WTC11 (cell line): Measurements from ENCODE around the gene NRN1. TPM values are rescaled to one million over a fixed set of nuclear protein-coding genes. Genes with fewer than 3 reads are reported as not detected.

ENCODE experiments used
- ATAC-seq: fragments of 200-7000 bp; cut with Tn5 transposase; 2 replicates; pipeline ENCODE4 v1.10.0; 2021; ENCODE audit warnings: mild to moderate bottlenecking, moderate library complexity
- CTCF ChIA-PET: fragments of 300-600 bp; sonication (Branson Sonifier 250); formaldehyde crosslinking; loops from one replicate; lab custom pipeline; 2021; ENCODE audit warnings: antibody characterized with exemption; lab: Charles Lee
- POLR2A ChIA-PET: fragments of 350-600 bp; sonication (Branson Sonifier 250); formaldehyde crosslinking; loops from one replicate; lab custom pipeline; 2021; ENCODE audit warnings: antibody characterized with exemption; lab: Charles Lee
- DNase-seq: peaks from one replicate; pipeline ENCODE4 v3.0.0; 2021; ENCODE audit warnings: low spot score
- H3K27ac Mint-ChIP-seq: 2 replicates; pipeline ENCODE4 v1.8.0; 2021; ENCODE audit warnings: mixed read lengths
- H3K27me3 Mint-ChIP-seq: 2 replicates; pipeline ENCODE4 v1.8.0; 2021; ENCODE audit warnings: low read depth, mild to moderate bottlenecking, moderate library complexity, mixed read lengths
- H3K36me3 Mint-ChIP-seq: 2 replicates; pipeline ENCODE4 v1.8.0; 2021; ENCODE audit warnings: mixed read lengths
- H3K4me1 Mint-ChIP-seq: 2 replicates; pipeline ENCODE4 v1.8.0; 2022; ENCODE audit warnings: mixed read lengths
- H3K4me3 Mint-ChIP-seq: 2 replicates; pipeline ENCODE4 v1.8.0; 2021; ENCODE audit warnings: mild to moderate bottlenecking, moderate library complexity, mixed read lengths
- H3K9me3 Mint-ChIP-seq: 2 replicates; pipeline ENCODE4 v1.8.0; 2021; ENCODE audit warnings: mixed read lengths
- ATF1 ChIP-seq: sonication (generic); formaldehyde crosslinking; IDR thresholded peaks from 2 replicates; pipeline ENCODE4 v1.8.1; 2023; ENCODE audit warnings: mild to moderate bottlenecking, moderate library complexity, missing genetic modification reagents
- CREM ChIP-seq: sonication (generic); formaldehyde crosslinking; IDR thresholded peaks from 2 replicates; pipeline ENCODE4 v1.8.1; 2022; ENCODE audit warnings: mild to moderate bottlenecking, missing genetic modification reagents, moderate library complexity
- EMX1 ChIP-seq: fragments of 250-450 bp; sonication (Bioruptor Pico); IDR thresholded peaks from 2 replicates; pipeline ENCODE4 v1.8.0; 2021; ENCODE audit warnings: mild to moderate bottlenecking
- ETV6 ChIP-seq: sonication (generic); formaldehyde crosslinking; IDR thresholded peaks from 2 replicates; pipeline ENCODE4 v1.8.1; 2022; ENCODE audit warnings: mild to moderate bottlenecking, missing genetic modification reagents
- GABPB1 ChIP-seq: sonication (generic); formaldehyde crosslinking; IDR thresholded peaks from 2 replicates; pipeline ENCODE4 v1.8.1; 2023; ENCODE audit warnings: mild to moderate bottlenecking, missing genetic modification reagents
- JAZF1 ChIP-seq: fragments of 250-450 bp; sonication (Bioruptor Pico); IDR thresholded peaks from 2 replicates; pipeline ENCODE4 v1.9.0; 2021; ENCODE audit warnings: moderate library complexity, mild to moderate bottlenecking, inconsistent platforms
- MXD4 ChIP-seq: fragments of 250-450 bp; sonication (Bioruptor Pico); IDR thresholded peaks from 2 replicates; pipeline ENCODE4 v1.8.0; 2021; ENCODE audit warnings: mild to moderate bottlenecking, moderate library complexity, borderline replicate concordance
- PRRX2 ChIP-seq: fragments of 250-450 bp; sonication (Bioruptor Pico); IDR thresholded peaks from 2 replicates; pipeline ENCODE4 v1.8.0; 2021; ENCODE audit warnings: mild to moderate bottlenecking
- TEAD4 ChIP-seq: sonication (generic); formaldehyde crosslinking; IDR thresholded peaks from 2 replicates; pipeline ENCODE4 v1.8.0; 2022; ENCODE audit warnings: mild to moderate bottlenecking, missing genetic modification reagents
- total RNA-seq: library from RNA; stranded (reverse); gene quantifications from 3 replicates; pipeline ENCODE4 v1.2.3, GENCODE V29; 2021
- TF ChIP-seq, protein P1 (sequence below): sonication (generic); formaldehyde crosslinking; IDR thresholded peaks from 2 replicates; pipeline ENCODE4 v1.8.0; 2023; ENCODE audit warnings: missing genetic modification reagents
- TF ChIP-seq, protein P2 (sequence below): sonication (generic); formaldehyde crosslinking; IDR thresholded peaks from 2 replicates; pipeline ENCODE4 v1.8.1; 2022; ENCODE audit warnings: low read depth, mild to moderate bottlenecking, moderate library complexity, missing genetic modification reagents, borderline replicate concordance
- TF ChIP-seq, protein P3 (sequence below): sonication (generic); formaldehyde crosslinking; IDR thresholded peaks from 2 replicates; pipeline ENCODE4 v1.8.1; 2023; ENCODE audit warnings: mild to moderate bottlenecking, missing genetic modification reagents, borderline replicate concordance
- TF ChIP-seq, protein P4 (sequence below): sonication (generic); formaldehyde crosslinking; IDR thresholded peaks from 2 replicates; pipeline ENCODE4 v1.8.0; 2022; ENCODE audit warnings: mild to moderate bottlenecking, missing genetic modification reagents
- TF ChIP-seq, protein P5 (sequence below): sonication (generic); formaldehyde crosslinking; IDR thresholded peaks from 2 replicates; pipeline ENCODE4 v1.8.0; 2023; ENCODE audit warnings: mild to moderate bottlenecking, missing genetic modification reagents
- TF ChIP-seq, protein P6 (sequence below): fragments of 250-450 bp; sonication (Bioruptor Pico); conservative IDR thresholded peaks from 2 replicates; pipeline ENCODE4 v1.9.0; 2021; ENCODE audit warnings: mild to moderate bottlenecking
- TF ChIP-seq, protein P7 (sequence below): fragments of 250-450 bp; sonication (Bioruptor Pico); IDR thresholded peaks from 2 replicates; pipeline ENCODE4 v1.9.0; 2021; ENCODE audit warnings: moderate library complexity, mild to moderate bottlenecking, inconsistent platforms, borderline replicate concordance

The NRN1 gene
- total RNA-seq, 1 experiment from 2014 or later: 0.66 TPM

DNA sequence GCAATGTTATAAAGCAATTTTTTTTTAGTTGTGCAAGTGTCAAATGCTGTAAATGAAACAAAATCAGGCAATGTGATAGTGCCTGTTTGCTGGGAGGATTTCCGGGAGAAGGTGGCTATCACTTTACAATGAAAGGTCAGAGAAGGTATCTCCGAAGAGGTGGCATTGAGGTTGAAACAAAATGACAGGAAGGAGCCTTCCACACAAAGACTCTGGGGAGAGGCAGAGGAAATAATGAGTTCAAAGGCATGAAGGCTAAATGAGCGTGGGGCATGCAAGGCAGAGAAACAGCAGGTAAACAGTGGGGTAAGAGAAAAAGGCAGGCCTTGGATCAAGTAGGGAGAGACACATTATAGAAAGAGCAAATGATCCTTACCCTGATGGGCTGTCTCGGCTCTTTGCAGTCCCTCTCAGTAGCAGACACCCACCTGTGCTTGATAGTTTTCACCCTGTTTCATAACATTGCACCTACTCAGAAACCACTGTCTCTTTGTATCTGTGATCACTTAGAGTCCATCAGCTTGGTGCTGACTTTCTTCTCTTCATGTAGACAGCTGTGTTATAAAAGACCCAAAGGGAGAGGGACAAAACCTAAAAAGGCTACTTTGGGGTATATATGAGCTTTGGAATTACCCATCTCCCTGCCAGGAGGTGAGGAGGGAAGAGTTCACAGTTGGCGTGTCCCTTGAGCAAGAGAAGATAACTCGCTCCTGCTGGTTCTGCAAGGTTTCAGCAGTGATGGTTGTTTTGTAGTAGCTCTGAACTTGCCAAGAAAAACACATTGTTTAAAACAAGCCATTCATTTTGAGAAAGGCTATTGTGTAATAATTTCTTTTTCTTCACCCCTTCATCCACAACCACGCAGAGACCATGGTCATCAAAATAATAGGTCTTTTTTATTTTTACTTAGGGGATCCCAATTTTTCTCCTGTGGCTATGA is 22.3 kb downstream of the NRN1 start:
- Mint-ChIP-seq H3K4me3 (no peak overlapping the region), H3K27me3 (peaks cover 28% of the 10 kb centered on the region), H3K9me3 (peaks cover 5% of the 10 kb centered on the region), H3K36me3 (no peaks in the 10 kb centered on the region), H3K27ac (no peak overlapping the region), H3K4me1 (peaks cover 4% of the 10 kb centered on the region)
- ChIA-PET POLR2A (no interaction called here), CTCF (interaction anchor here (0.5 to 1.4 kb wide), 2 partner anchors 25 to 27 kb away, joined by 3 to 4 read pairs; no protein-coding TSS in a partner anchor)
- ATAC-seq (no peak), DNase-seq (no peak)
- no peak for TF ChIP-seq CREM (CRISPR knock-in tag)
- TF ChIP-seq, protein P1, sequence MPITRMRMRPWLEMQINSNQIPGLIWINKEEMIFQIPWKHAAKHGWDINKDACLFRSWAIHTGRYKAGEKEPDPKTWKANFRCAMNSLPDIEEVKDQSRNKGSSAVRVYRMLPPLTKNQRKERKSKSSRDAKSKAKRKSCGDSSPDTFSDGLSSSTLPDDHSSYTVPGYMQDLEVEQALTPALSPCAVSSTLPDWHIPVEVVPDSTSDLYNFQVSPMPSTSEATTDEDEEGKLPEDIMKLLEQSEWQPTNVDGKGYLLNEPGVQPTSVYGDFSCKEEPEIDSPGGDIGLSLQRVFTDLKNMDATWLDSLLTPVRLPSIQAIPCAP (CRISPR knock-in tag): no peak
- no peak for TF ChIP-seq MXD4 (CRISPR knock-in tag)
- TF ChIP-seq ATF1 (CRISPR knock-in tag): no peak
- TF ChIP-seq TEAD4 (CRISPR knock-in tag): no peak
- TF ChIP-seq JAZF1 (CRISPR knock-in tag): no peak
- no peak for TF ChIP-seq ETV6
- TF ChIP-seq, protein P2, sequence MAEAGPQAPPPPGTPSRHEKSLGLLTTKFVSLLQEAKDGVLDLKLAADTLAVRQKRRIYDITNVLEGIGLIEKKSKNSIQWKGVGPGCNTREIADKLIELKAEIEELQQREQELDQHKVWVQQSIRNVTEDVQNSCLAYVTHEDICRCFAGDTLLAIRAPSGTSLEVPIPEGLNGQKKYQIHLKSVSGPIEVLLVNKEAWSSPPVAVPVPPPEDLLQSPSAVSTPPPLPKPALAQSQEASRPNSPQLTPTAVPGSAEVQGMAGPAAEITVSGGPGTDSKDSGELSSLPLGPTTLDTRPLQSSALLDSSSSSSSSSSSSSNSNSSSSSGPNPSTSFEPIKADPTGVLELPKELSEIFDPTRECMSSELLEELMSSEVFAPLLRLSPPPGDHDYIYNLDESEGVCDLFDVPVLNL (CRISPR knock-in tag): no peak
- TF ChIP-seq, protein P3, sequence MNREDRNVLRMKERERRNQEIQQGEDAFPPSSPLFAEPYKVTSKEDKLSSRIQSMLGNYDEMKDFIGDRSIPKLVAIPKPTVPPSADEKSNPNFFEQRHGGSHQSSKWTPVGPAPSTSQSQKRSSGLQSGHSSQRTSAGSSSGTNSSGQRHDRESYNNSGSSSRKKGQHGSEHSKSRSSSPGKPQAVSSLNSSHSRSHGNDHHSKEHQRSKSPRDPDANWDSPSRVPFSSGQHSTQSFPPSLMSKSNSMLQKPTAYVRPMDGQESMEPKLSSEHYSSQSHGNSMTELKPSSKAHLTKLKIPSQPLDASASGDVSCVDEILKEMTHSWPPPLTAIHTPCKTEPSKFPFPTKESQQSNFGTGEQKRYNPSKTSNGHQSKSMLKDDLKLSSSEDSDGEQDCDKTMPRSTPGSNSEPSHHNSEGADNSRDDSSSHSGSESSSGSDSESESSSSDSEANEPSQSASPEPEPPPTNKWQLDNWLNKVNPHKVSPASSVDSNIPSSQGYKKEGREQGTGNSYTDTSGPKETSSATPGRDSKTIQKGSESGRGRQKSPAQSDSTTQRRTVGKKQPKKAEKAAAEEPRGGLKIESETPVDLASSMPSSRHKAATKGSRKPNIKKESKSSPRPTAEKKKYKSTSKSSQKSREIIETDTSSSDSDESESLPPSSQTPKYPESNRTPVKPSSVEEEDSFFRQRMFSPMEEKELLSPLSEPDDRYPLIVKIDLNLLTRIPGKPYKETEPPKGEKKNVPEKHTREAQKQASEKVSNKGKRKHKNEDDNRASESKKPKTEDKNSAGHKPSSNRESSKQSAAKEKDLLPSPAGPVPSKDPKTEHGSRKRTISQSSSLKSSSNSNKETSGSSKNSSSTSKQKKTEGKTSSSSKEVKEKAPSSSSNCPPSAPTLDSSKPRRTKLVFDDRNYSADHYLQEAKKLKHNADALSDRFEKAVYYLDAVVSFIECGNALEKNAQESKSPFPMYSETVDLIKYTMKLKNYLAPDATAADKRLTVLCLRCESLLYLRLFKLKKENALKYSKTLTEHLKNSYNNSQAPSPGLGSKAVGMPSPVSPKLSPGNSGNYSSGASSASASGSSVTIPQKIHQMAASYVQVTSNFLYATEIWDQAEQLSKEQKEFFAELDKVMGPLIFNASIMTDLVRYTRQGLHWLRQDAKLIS (CRISPR knock-in tag): no peak
- TF ChIP-seq, protein P4, sequence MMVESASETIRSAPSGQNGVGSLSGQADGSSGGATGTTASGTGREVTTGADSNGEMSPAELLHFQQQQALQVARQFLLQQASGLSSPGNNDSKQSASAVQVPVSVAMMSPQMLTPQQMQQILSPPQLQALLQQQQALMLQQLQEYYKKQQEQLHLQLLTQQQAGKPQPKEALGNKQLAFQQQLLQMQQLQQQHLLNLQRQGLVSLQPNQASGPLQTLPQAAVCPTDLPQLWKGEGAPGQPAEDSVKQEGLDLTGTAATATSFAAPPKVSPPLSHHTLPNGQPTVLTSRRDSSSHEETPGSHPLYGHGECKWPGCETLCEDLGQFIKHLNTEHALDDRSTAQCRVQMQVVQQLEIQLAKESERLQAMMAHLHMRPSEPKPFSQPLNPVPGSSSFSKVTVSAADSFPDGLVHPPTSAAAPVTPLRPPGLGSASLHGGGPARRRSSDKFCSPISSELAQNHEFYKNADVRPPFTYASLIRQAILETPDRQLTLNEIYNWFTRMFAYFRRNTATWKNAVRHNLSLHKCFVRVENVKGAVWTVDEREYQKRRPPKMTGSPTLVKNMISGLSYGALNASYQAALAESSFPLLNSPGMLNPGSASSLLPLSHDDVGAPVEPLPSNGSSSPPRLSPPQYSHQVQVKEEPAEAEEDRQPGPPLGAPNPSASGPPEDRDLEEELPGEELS (CRISPR knock-in tag): no peak
- TF ChIP-seq EMX1 (CRISPR knock-in tag): no peak
- no peak for TF ChIP-seq PRRX2 (CRISPR knock-in tag)
- TF ChIP-seq GABPB1 (CRISPR knock-in tag): no peak
- TF ChIP-seq, protein P5, sequence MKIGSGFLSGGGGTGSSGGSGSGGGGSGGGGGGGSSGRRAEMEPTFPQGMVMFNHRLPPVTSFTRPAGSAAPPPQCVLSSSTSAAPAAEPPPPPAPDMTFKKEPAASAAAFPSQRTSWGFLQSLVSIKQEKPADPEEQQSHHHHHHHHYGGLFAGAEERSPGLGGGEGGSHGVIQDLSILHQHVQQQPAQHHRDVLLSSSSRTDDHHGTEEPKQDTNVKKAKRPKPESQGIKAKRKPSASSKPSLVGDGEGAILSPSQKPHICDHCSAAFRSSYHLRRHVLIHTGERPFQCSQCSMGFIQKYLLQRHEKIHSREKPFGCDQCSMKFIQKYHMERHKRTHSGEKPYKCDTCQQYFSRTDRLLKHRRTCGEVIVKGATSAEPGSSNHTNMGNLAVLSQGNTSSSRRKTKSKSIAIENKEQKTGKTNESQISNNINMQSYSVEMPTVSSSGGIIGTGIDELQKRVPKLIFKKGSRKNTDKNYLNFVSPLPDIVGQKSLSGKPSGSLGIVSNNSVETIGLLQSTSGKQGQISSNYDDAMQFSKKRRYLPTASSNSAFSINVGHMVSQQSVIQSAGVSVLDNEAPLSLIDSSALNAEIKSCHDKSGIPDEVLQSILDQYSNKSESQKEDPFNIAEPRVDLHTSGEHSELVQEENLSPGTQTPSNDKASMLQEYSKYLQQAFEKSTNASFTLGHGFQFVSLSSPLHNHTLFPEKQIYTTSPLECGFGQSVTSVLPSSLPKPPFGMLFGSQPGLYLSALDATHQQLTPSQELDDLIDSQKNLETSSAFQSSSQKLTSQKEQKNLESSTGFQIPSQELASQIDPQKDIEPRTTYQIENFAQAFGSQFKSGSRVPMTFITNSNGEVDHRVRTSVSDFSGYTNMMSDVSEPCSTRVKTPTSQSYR (CRISPR knock-in tag): no peak
- TF ChIP-seq, protein P6, sequence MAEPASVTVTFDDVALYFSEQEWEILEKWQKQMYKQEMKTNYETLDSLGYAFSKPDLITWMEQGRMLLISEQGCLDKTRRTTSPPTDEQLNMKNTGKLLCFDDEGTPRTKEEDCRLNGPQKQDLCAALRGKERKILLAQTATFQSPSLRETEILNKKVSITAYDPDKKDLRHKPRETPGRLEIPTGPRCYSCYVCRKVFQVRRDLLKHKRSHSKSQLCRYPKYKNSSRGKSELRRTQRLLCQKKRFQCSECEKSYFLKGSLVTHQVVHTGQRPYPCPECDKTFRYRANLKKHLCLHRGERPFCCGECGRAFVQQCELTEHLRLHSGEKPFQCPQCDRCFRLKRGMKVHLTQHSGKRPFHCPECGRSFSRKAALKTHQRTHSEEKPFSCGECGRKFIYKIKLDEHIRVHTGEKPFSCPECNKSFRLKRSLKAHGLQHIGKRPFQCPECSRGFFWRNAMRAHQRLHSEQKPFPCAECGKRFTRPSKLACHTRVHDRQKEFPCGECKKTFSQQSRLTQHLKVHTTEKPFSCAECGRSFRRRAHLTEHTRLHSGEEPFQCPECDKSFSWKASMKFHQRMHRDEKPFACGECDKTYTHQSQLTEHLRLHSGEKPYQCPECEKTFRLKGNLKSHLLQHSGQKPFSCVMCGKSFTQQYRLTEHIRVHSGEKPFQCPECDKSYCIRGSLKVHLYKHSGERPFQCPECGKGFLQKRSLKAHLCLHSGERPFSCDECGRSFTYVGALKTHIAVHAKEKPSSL (CRISPR knock-in tag): no peak
- TF ChIP-seq, protein P7, sequence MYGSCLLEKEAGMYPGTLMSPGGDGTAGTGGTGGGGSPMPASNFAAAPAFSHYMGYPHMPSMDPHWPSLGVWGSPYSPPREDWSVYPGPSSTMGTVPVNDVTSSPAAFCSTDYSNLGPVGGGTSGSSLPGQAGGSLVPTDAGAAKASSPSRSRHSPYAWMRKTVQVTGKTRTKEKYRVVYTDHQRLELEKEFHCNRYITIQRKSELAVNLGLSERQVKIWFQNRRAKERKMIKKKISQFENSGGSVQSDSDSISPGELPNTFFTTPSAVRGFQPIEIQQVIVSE (CRISPR knock-in tag): no peak
- TF ChIP-seq, all 79 proteins: peak for 0
